ENCODE data around the gene LIN28A.
"Not testable (repeated sequence)": the region's sequence is repeated elsewhere in the genome, so short reads cannot be mapped to it uniquely, and the experiment has no call there.

LIN28A gene

GRCh38 chr1:26384076-26384475, 26.5 kb upstream of the LIN28A start:
- H3K27ac ChIP-seq, result peak overlapping the region in 1 of 21 experiments; percentile 54
- H3K4me3 ChIP-seq, result no peak overlapping the region

GRCh38 chr1:26385063-26385462, 25.6 kb upstream of the LIN28A start:
- H3K27ac ChIP-seq, H3K4me3 ChIP-seq: not testable (repeated sequence)

GRCh38 chr1:26387447-26387846, 23.2 kb upstream of the LIN28A start:
- H3K27ac ChIP-seq, result no peak overlapping the region
- no peak overlapping the region for H3K4me3 ChIP-seq

GRCh38 chr1:26388791-26389445, 21.7 kb upstream of the LIN28A start:
- no peak overlapping the region for H3K4me3 ChIP-seq
- peak overlapping the region in 1 of 21 experiments; percentile 36 for H3K27ac ChIP-seq

GRCh38 chr1:26389604-26390247, 20.9 kb upstream of the LIN28A start:
- H3K4me3 ChIP-seq, result no peak overlapping the region
- H3K27ac ChIP-seq, result peak overlapping the region in 1 of 21 experiments; percentile 36

GRCh38 chr1:26391450-26391849, 19.2 kb upstream of the LIN28A start:
- Histone ChIP-seq H3K4me3 (no peak overlapping the region), H3K27ac (no peak overlapping the region)

- Histone ChIP-seq H3K27ac (no peak overlapping the region), H3K4me3 (no peak overlapping the region)
These were observed 14.9 kb upstream of the LIN28A start for GRCh38 chr1:26395754-26396153.

GRCh38 chr1:26399034-26399433, 11.6 kb upstream of the LIN28A start:
- H3K27ac ChIP-seq, result no peak overlapping the region
- no peak overlapping the region for H3K4me3 ChIP-seq

- no peak overlapping the region for H3K4me3 ChIP-seq
- no peak overlapping the region for H3K27ac ChIP-seq
These were observed 8.7 kb upstream of the LIN28A start for GRCh38 chr1:26401891-26402290.

GRCh38 chr1:26403656-26404055, 7.0 kb upstream of the LIN28A start:
- Histone ChIP-seq H3K4me3 (no peak overlapping the region), H3K27ac (no peak overlapping the region)

- Histone ChIP-seq H3K4me3 (no peak overlapping the region), H3K27ac (no peak overlapping the region)
These were observed 6.0 kb upstream of the LIN28A start for GRCh38 chr1:26404641-26405040.

GRCh38 chr1:26405281-26405915, 5.2 kb upstream of the LIN28A start:
- H3K4me3 ChIP-seq, result no peak overlapping the region

GRCh38 chr1:26408604-26409003, 2.0 kb upstream of the LIN28A start:
- H3K4me3 ChIP-seq, result no peak overlapping the region
- H3K27ac ChIP-seq, result no peak overlapping the region

More at GRCh38 chr1:26405281-26405915, 5.2 kb upstream of the LIN28A start:
- no peak overlapping the region for H3K27ac ChIP-seq

- no peak overlapping the region for H3K4me3 ChIP-seq
- no peak overlapping the region for H3K27ac ChIP-seq
These were observed 1.3 kb upstream of the LIN28A start for GRCh38 chr1:26409191-26409807.

GRCh38 chr1:26411624-26412074, 1.0 kb downstream of the LIN28A start:
- H3K4me3 ChIP-seq, result no peak overlapping the region
- no peak overlapping the region for H3K27ac ChIP-seq

GRCh38 chr1:26412180-26412840, 1.7 kb downstream of the LIN28A start:
- no peak overlapping the region for H3K27ac ChIP-seq
- H3K4me3 ChIP-seq, result no peak overlapping the region

- Histone ChIP-seq H3K4me3 (no peak overlapping the region), H3K27ac (no peak overlapping the region)
These were observed 2.4 kb downstream of the LIN28A start for GRCh38 chr1:26413031-26413430.

- no peak overlapping the region for H3K4me3 ChIP-seq
- no peak overlapping the region for H3K27ac ChIP-seq
These were observed 6.6 kb downstream of the LIN28A start for GRCh38 chr1:26417111-26417759.

GRCh38 chr1:26418865-26419349, 8.3 kb downstream of the LIN28A start:
- Histone ChIP-seq H3K4me3 (no peak overlapping the region), H3K27ac (no peak overlapping the region)
